ENCODE measurements around the gene SCRN2. TPM values are rescaled to one million over a fixed set of nuclear protein-coding genes. Genes with fewer than 3 reads are reported as not detected.
A peak's percentile ranks its signal among the peaks of the same experiment; 100 is the strongest.

Gene SCRN2
- total and polyA plus RNA-seq, 12 donors, result 6.3 to 136 (median 40.5) TPM

GRCh38 chr17:47834756-47835155 is 6.3 kb downstream of the SCRN2 start:
- 60 to 74% (median 65%) methylated on average over 5 of the region's 5 CpGs for whole genome bisulfite sequencing, 4 donors
- no peak overlapping the region for H3K27ac ChIP-seq
- H3K36me3 ChIP-seq (replicated peaks in 1 of 2), result peaks cover 0 to 19% of the 10 kb centered on the region in 2 donors
- no peaks in the 10 kb centered on the region for H3K27me3 ChIP-seq
- DNase-seq, result no peak
- no peak overlapping the region for H3K4me3 ChIP-seq
- TF ChIP-seq CTCF (IDR thresholded peaks at IDR 0.05) (no peak), POLR2A (IDR thresholded peaks at IDR 0.05) (no peak)
- H3K4me1 ChIP-seq (replicated peaks in 1 of 2), result peaks cover 6 to 16% of the 10 kb centered on the region in 2 donors
- H3K9me3 ChIP-seq (replicated peaks in 1 of 3), result no peaks in the 10 kb centered on the region
- intact Hi-C loops (cut with DNase I), result loop anchor here in 1 of 2 donors (5.0 kb wide), 1 partner anchor 128 kb away; no protein-coding TSS in a partner anchor

GRCh38 chr17:47831934-47832327 is 9.1 kb downstream of the SCRN2 start:
- TF ChIP-seq POLR2A (IDR thresholded peaks at IDR 0.05), result no peak
- TF ChIP-seq CTCF (IDR thresholded peaks at IDR 0.05), result no peak
- Histone ChIP-seq H3K27ac (no peak overlapping the region), H3K36me3 (replicated peaks in 1 of 2) (peaks cover 0 to 20% of the 10 kb centered on the region in 2 donors), H3K4me3 (peak overlapping the region in 2 of 4 donors; percentile 55 to 95), H3K27me3 (no peaks in the 10 kb centered on the region), H3K4me1 (replicated peaks in 1 of 2) (peaks cover 6 to 16% of the 10 kb centered on the region in 2 donors), H3K9me3 (replicated peaks in 1 of 3) (no peaks in the 10 kb centered on the region)
- peak in 1 of 7 donors; percentile 15 for DNase-seq
- intact Hi-C loops (cut with DNase I), result no loop called here
- 11 to 18% (median 15%) methylated on average over 7 of the region's 7 CpGs for WGBS, 4 donors

GRCh38 chr17:47831003-47831933 is 9.8 kb downstream of the SCRN2 start, which contains the start of the genes LRRC46 and MRPL10:
TSS of gene LRRC46 (plus strand) at chr17:47831670. CDS start at chr17:47831990, 320 bp downstream.
TSS of gene MRPL10 (minus strand) at chr17:47831541. CDS start at chr17:47831511, 30 bp downstream.
- H3K9me3 ChIP-seq (replicated peaks in 1 of 3), result no peaks in the 10 kb centered on the region
- 0 to 1% (median 0%) methylated on average over 35 to 42 of the region's 42 CpGs for WGBS, 4 donors
- no peaks in the 10 kb centered on the region for H3K27me3 ChIP-seq
- H3K4me3 ChIP-seq, result peak within 1 kb of the TSS in 3 of 4 donors; percentile 14 to 95 (median 55)
- peak; percentile 92 to 97 (median 94) for DNase-seq
- H3K4me1 ChIP-seq (replicated peaks in 1 of 2), result peaks cover 6 to 16% of the 10 kb centered on the region in 2 donors
- TF ChIP-seq CTCF (IDR thresholded peaks at IDR 0.05) (peak in 5 of 6 experiments; percentile 9 to 32 (median 22)), POLR2A (IDR thresholded peaks at IDR 0.05) (peak; percentile 42 to 73)
- intact Hi-C loops (cut with DNase I), result no loop called here
- H3K36me3 ChIP-seq (replicated peaks in 1 of 2), result peaks cover 0 to 27% of the 10 kb centered on the region in 2 donors
- peak within 1 kb of the TSS in 4 of 5 donors; percentile 24 to 85 (median 57) for H3K27ac ChIP-seq

- peaks cover 6 to 16% of the 10 kb centered on the region in 2 donors for H3K4me1 ChIP-seq (replicated peaks in 1 of 2)
- H3K9me3 ChIP-seq (replicated peaks in 1 of 3), result no peaks in the 10 kb centered on the region
- intact Hi-C loops (cut with DNase I), result no loop called here
- H3K27ac ChIP-seq, result peak overlapping the region in 3 of 5 donors; percentile 42 to 85 (median 72)
- WGBS, 4 donors, result 60 to 66% (median 62%) methylated on average over 18 of the region's 18 CpGs
- no peaks in the 10 kb centered on the region for H3K27me3 ChIP-seq
- DNase-seq, result peak in 2 of 7 donors; percentile 21 to 58
- TF ChIP-seq POLR2A (IDR thresholded peaks at IDR 0.05) (no peak), CTCF (IDR thresholded peaks at IDR 0.05) (no peak)
- H3K4me3 ChIP-seq, result peak overlapping the region in 2 of 4 donors; percentile 55 to 95
- peaks cover 0 to 31% of the 10 kb centered on the region in 2 donors for H3K36me3 ChIP-seq (replicated peaks in 1 of 2)
These were observed 10.6 kb downstream of the SCRN2 start for GRCh38 chr17:47830396-47831002.
